ENCODE results near the gene AIFM1.

- TF ChIP-seq, protein P1, sequence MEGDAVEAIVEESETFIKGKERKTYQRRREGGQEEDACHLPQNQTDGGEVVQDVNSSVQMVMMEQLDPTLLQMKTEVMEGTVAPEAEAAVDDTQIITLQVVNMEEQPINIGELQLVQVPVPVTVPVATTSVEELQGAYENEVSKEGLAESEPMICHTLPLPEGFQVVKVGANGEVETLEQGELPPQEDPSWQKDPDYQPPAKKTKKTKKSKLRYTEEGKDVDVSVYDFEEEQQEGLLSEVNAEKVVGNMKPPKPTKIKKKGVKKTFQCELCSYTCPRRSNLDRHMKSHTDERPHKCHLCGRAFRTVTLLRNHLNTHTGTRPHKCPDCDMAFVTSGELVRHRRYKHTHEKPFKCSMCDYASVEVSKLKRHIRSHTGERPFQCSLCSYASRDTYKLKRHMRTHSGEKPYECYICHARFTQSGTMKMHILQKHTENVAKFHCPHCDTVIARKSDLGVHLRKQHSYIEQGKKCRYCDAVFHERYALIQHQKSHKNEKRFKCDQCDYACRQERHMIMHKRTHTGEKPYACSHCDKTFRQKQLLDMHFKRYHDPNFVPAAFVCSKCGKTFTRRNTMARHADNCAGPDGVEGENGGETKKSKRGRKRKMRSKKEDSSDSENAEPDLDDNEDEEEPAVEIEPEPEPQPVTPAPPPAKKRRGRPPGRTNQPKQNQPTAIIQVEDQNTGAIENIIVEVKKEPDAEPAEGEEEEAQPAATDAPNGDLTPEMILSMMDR (IDR thresholded peaks at IDR 0.05): no peak
- no peak for TF ChIP-seq POLR2A (IDR thresholded peaks at IDR 0.05)
Measured at GRCh38 chrX:130083107-130083490, 82.5 kb downstream of the AIFM1 start.
